GM12891 (cell line): ENCODE results near the gene SMARCC1.

Experiments
- POLR2A ChIP-seq: IDR thresholded peaks from 2 replicates; pipeline ENCODE4 v1.6.1; 2011; ENCODE audit warnings: low read depth, low read length, control low read depth
- POLR2AphosphoS5 ChIP-seq: IDR thresholded peaks from 2 replicates; pipeline ENCODE4 v1.6.1; 2011; ENCODE audit warnings: low read depth, low read length, control low read depth
- POU2F2 ChIP-seq: IDR thresholded peaks from 2 replicates; pipeline ENCODE4 v1.6.1; 2011; ENCODE audit warnings: low read depth, mild to moderate bottlenecking, control low read depth, low read length, moderate library complexity
- SPI1 ChIP-seq: IDR thresholded peaks from 2 replicates; pipeline ENCODE4 v1.6.1; 2011; ENCODE audit warnings: low read depth, low read length, control low read depth
- TAF1 ChIP-seq: IDR thresholded peaks from 2 replicates; pipeline ENCODE4 v1.6.1; 2011; ENCODE audit warnings: low read depth, low read length, control low read depth

DNA sequence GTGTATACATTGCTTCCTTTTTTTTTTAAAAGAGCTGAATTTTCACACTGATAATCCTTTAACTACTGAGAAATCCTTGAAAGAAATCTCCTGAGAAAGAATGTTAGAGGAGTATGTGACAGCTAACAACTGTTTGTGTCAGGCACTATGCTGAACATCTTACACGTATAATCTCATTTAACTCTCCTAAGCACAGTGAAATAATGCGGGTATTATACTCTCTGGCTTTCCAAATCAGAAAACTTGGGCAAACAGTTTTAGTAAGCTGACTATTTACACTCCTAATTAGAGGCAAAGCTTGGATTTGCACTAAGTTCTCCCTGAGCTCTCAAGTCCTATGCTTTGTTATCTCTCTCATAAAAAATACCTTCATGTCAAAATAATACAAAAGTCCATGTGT lies 69.3 kb downstream of the SMARCC1 start:
- no peak for TF ChIP-seq POLR2AphosphoS5
- TF ChIP-seq SPI1, result no peak
- TF ChIP-seq TAF1, result no peak
- no peak for TF ChIP-seq POLR2A
- TF ChIP-seq POU2F2, result no peak
